Karpas-422 (cell line): Measurements from ENCODE around the gene TNFSF9. TPM values are rescaled to one million over a fixed set of nuclear protein-coding genes. Genes with fewer than 3 reads are reported as not detected.

ENCODE experiments used
- DNase-seq: peaks from one replicate; pipeline ENCODE4 v3.0.0-alpha.2; 2015
- H2AFZ ChIP-seq: fragments of 200-600 bp; sonication (generic); 2 replicates; pipeline ENCODE4 v1.6.1; 2014; ENCODE audit warnings: antibody characterized with exemption, low read length, mixed read lengths
- H3K27ac ChIP-seq: fragments of 200-600 bp; sonication (generic); 2 replicates; pipeline ENCODE4 v1.5.1; 2014; ENCODE audit warnings: mild to moderate bottlenecking, low read length, moderate library complexity
- H3K27me3 ChIP-seq: fragments of 200-600 bp; sonication (generic); 2 replicates; pipeline ENCODE4 v1.6.1; 2014; ENCODE audit warnings: low read length, mixed read lengths
- H3K36me3 ChIP-seq: fragments of 200-600 bp; sonication (generic); 2 replicates; pipeline ENCODE4 v1.6.1; 2014; ENCODE audit warnings: low read length, mixed read lengths; ENCODE audit not compliant: insufficient read depth
- H3K4me1 ChIP-seq: fragments of 200-600 bp; sonication (generic); 2 replicates; pipeline ENCODE4 v1.6.1; 2014; ENCODE audit warnings: mild to moderate bottlenecking, low read length, mixed read lengths
- H3K4me2 ChIP-seq: fragments of 200-600 bp; sonication (generic); 2 replicates; pipeline ENCODE4 v1.6.1; 2014; ENCODE audit warnings: low read length, low read depth, mild to moderate bottlenecking; ENCODE audit not compliant: poor library complexity, severe bottlenecking
- H3K4me3 ChIP-seq: fragments of 200-600 bp; sonication (generic); 2 replicates; pipeline ENCODE4 v1.5.1; 2014; ENCODE audit warnings: mild to moderate bottlenecking, antibody characterized with exemption, low read length, mixed read lengths
- H3K79me2 ChIP-seq: fragments of 200-600 bp; sonication (generic); 2 replicates; pipeline ENCODE4 v1.6.1; 2014; ENCODE audit warnings: mild to moderate bottlenecking, low read length, mixed read lengths
- H3K9ac ChIP-seq: fragments of 200-600 bp; sonication (generic); 2 replicates; pipeline ENCODE4 v1.6.0; 2014; ENCODE audit warnings: low read length
- H3K9me2 ChIP-seq: fragments of 200-600 bp; sonication (generic), shearing (Covaris generic); replicated peaks from 2 replicates; pipeline ENCODE4 v1.6.0; 2014; ENCODE audit warnings: mild to moderate bottlenecking, low read length, moderate library complexity; ENCODE audit not compliant: insufficient read depth
- H3K9me3 ChIP-seq: fragments of 300-700, 200-600 bp; sonication (generic); 2 replicates; pipeline ENCODE4 v1.6.1; 2014; ENCODE audit warnings: low read length, mixed read lengths
- H4K20me1 ChIP-seq: fragments of 200-600 bp; sonication (generic); 2 replicates; pipeline ENCODE4 v1.6.1; 2014; ENCODE audit warnings: mild to moderate bottlenecking, antibody characterized with exemption, low read length, low read depth; ENCODE audit not compliant: insufficient read depth
- total RNA-seq: library from RNA; depleted of rRNA; stranded (reverse); fragments of >200 nt; shearing (Covaris generic); gene quantifications from 2 replicates; pipeline ENCODE4 v1.2.3, GENCODE V29; 2014; ENCODE audit warnings: low replicate concordance; rRNA removed

Gene TNFSF9, protein sequence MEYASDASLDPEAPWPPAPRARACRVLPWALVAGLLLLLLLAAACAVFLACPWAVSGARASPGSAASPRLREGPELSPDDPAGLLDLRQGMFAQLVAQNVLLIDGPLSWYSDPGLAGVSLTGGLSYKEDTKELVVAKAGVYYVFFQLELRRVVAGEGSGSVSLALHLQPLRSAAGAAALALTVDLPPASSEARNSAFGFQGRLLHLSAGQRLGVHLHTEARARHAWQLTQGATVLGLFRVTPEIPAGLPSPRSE
- 10.3 and 14.5 TPM in 2 replicates for total RNA-seq

DNA sequence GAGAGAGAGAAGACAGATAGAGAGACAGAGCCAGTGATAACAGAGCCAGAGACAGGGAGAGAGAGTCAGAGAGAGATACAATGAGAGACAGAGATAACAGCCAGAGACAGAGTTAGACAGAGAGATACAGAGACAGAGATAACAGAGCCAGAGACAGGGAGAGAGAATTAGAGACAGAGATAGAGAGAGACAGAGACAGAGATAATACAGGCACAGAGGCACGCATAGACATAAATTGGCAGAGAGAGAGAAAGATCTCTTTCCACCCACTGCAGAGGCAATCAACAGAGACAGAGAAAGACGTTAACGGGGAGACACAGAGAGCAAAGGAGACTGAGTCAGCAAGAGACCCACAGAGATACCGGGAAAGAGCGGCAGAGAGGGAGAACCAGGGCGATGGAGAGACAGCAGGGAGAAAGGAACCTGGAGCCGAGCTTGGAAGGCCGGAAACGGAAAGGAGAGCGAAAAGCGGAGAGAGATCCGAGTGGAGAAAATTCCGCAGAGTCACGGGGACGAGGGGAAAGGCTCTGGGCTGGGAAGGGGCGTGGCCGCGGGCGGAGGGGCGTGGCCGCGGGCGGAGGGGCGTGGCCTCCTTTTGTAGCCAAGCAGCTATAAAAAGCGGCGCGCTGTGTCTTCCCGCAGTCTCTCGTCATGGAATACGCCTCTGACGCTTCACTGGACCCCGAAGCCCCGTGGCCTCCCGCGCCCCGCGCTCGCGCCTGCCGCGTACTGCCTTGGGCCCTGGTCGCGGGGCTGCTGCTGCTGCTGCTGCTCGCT lies at the start of gene TNFSF9:
Gene TNFSF9 (plus strand): TSS at position 641 of the 777 bp plus-strand sequence. CDS start 11 bp downstream, at position 652.
- Histone ChIP-seq H3K4me2 (peak within 1 kb of the TSS; percentile 78), H3K9me2 (no peaks in the 10 kb centered on the region), H3K4me1 (peaks cover 60% of the 10 kb centered on the region), H3K79me2 (no peaks in the 10 kb centered on the region), H3K9ac (peak within 1 kb of the TSS; percentile 78), H4K20me1 (no peaks in the 10 kb centered on the region), H3K36me3 (no peaks in the 10 kb centered on the region), H3K4me3 (peak within 1 kb of the TSS; percentile 73), H3K27ac (no peak within 1 kb of the TSS), H3K9me3 (no peaks in the 10 kb centered on the region), H3K27me3 (no peaks in the 10 kb centered on the region), H2AFZ (peak within 1 kb of the TSS; percentile 37; the same call in 1 of the 2 replicates)
- DNase-seq: peak; percentile 83

DNA sequence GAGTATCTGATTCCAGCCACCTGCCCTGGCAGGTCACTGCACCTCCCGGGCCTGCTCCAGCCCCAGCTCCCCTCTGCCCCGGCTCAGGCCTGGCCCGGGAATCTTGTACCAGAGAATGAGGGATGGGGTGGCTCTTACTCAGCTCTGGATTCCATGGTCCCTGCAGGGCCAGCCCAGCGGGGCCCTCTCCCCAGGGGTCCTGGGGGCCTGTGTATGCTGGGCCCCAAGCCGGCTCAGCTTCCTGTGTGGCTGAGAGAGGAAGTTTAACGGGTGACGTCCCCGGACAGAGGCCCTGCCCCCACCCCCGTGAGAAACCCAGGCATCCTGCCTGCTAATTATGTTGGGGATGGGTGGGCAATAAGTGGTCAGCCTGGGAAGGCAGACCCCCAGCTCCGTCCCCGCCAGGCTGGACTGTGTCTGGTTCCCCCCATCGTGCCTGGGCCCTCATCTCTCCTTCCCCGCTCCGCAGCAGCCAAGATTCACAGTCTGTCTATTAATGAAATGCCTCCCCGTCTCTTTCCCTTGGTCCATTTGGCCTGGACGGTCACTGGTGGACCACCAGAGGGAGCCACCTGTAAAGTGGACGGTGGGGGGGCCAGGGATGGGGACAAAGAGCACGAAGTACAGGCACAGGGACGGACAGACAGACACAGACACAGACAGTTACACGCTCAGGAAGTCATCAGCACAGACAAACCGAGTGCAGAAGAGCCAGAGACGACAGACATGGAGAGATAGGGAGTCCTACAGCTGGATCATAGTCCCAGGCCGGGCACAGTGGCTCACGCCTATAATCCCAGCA lies 49.1 kb upstream of the TNFSF9 start, which contains the start of gene DENND1C:
Gene DENND1C (minus strand): TSS at position 247 of the 802 bp plus-strand sequence. CDS start 92 bp downstream, at position 155.
- no peaks in the 10 kb centered on the region for H4K20me1 ChIP-seq
- H3K27ac ChIP-seq: peak within 1 kb of the TSS; percentile 73
- no peaks in the 10 kb centered on the region for H3K27me3 ChIP-seq
- no peaks in the 10 kb centered on the region for H3K9me3 ChIP-seq
- H2AFZ ChIP-seq: peak within 1 kb of the TSS; percentile 87
- H3K9me2 ChIP-seq: no peaks in the 10 kb centered on the region
- peaks cover 3% of the 10 kb centered on the region for H3K36me3 ChIP-seq
- H3K79me2 ChIP-seq: peaks cover 20% of the 10 kb centered on the region
- DNase-seq: peak; percentile 89
- peak within 1 kb of the TSS; percentile 82 for H3K4me2 ChIP-seq
- H3K9ac ChIP-seq: peak within 1 kb of the TSS; percentile 83
- H3K4me3 ChIP-seq: peak within 1 kb of the TSS; percentile 79
- peaks cover 18% of the 10 kb centered on the region for H3K4me1 ChIP-seq

DNA sequence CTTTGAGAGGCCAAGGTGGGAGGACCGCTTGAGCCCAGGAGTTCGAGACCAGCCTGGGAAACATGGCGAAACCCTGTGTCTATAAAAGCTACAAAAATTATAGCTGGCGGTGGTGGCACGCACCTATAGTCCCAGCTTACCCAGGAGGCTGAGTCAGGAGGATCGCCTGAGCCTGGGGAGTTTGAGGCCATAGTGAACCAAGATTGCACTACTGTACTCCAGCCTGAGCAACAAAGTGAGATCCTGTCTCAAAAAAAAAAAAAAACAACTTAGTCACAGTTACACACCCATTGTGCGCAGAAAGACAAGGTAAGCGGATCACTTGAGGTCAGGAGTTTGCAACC lies 48.5 kb upstream of the TNFSF9 start:
- Histone ChIP-seq H3K27me3 (no peaks in the 10 kb centered on the region), H3K4me1 (peaks cover 18% of the 10 kb centered on the region), H2AFZ (peak overlapping the region; percentile 87; the same call in 1 of the 2 replicates), H3K9me3 (no peaks in the 10 kb centered on the region), H3K4me3 (no peak overlapping the region; the same call in 1 of the 2 replicates), H3K27ac (no peak overlapping the region), H3K9ac (peak overlapping the region; percentile 83), H3K36me3 (no peaks in the 10 kb centered on the region), H4K20me1 (no peaks in the 10 kb centered on the region), H3K9me2 (no peaks in the 10 kb centered on the region), H3K4me2 (peak overlapping the region; percentile 82), H3K79me2 (peaks cover 20% of the 10 kb centered on the region)
- no peak for DNase-seq

DNA sequence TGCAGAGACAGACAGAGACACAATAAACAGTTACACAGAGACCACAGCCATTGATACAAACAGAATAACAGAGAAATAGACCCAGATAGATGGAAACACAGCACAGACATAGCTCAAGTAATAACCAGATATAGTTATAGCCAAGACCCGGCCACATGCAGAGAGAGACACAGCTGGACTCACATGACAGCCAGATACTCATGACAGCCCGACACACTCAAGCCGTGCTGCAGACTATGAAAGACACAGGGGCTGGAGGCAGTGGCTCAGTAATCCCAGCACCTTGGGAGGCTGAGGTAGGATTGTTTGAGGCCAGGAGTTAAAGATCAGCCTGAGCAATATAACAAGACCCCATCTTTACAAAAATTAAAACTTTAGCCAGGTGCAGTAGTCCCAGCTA lies 47.6 kb upstream of the TNFSF9 start:
- no peak overlapping the region for H3K4me3 ChIP-seq
- H3K27ac ChIP-seq: no peak overlapping the region
- no peaks in the 10 kb centered on the region for H3K36me3 ChIP-seq
- no peaks in the 10 kb centered on the region for H3K9me2 ChIP-seq
- no peak overlapping the region for H2AFZ ChIP-seq
- H3K79me2 ChIP-seq: peaks cover 20% of the 10 kb centered on the region
- H3K4me1 ChIP-seq: peaks cover 18% of the 10 kb centered on the region
- no peak for DNase-seq
- no peaks in the 10 kb centered on the region for H4K20me1 ChIP-seq
- H3K27me3 ChIP-seq: no peaks in the 10 kb centered on the region
- no peak overlapping the region for H3K4me2 ChIP-seq
- no peak overlapping the region for H3K9ac ChIP-seq
- no peaks in the 10 kb centered on the region for H3K9me3 ChIP-seq

DNA sequence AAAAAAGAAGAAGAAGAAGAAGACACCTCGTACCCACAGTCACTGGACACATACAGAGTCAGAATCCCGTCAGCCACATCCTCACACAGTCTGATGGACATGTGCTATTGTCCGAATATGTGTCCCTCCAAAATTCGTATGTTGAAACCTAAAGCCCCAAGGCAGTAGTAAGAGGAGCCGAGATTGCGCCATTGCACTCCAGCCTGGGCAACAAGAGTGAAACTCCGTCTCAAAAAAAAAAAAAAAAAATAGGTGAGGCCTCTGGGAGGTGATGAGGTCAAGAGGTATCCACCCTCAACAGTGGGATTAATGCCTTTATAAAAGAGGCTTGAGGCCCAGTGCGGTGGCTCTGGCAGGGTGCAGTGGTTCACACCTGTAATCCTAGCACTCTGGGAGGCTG lies 46.6 kb upstream of the TNFSF9 start:
- peaks cover 19% of the 10 kb centered on the region for H3K79me2 ChIP-seq
- no peaks in the 10 kb centered on the region for H3K36me3 ChIP-seq
- no peak overlapping the region for H3K4me3 ChIP-seq
- no peak overlapping the region for H2AFZ ChIP-seq
- no peaks in the 10 kb centered on the region for H3K9me2 ChIP-seq
- no peaks in the 10 kb centered on the region for H4K20me1 ChIP-seq
- no peak overlapping the region for H3K4me2 ChIP-seq
- H3K4me1 ChIP-seq: peaks cover 20% of the 10 kb centered on the region
- H3K9ac ChIP-seq: no peak overlapping the region
- no peaks in the 10 kb centered on the region for H3K27me3 ChIP-seq
- H3K9me3 ChIP-seq: no peaks in the 10 kb centered on the region
- H3K27ac ChIP-seq: no peak overlapping the region
- no peak for DNase-seq

DNA sequence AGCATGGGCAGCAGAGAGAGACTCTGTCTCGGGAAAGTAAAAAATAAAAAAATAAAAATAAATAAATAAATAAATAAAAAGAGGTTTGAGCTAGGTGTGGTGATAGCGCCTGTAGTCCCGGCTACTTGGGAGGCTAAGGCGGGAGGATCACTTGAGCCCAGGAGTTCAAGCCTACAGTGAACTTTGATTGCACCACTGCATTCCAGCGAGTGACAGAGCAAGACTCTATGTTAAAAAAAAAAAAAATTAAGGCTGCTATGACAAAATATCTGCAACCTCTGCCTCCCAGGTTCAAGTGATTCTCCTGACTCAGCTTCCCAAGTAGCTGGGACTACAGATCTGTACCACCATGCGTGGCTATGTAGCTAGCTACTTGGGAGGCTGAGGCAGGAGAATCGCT lies 46.0 kb upstream of the TNFSF9 start:
- Histone ChIP-seq H3K36me3 (no peaks in the 10 kb centered on the region), H3K4me2 (no peak overlapping the region), H3K9me2 (no peaks in the 10 kb centered on the region), H3K27ac (no peak overlapping the region), H3K4me1 (peaks cover 26% of the 10 kb centered on the region), H3K9me3 (no peaks in the 10 kb centered on the region), H3K9ac (no peak overlapping the region), H2AFZ (no peak overlapping the region), H3K79me2 (peaks cover 14% of the 10 kb centered on the region), H4K20me1 (no peaks in the 10 kb centered on the region), H3K4me3 (no peak overlapping the region), H3K27me3 (no peaks in the 10 kb centered on the region)
- DNase-seq: no peak

DNA sequence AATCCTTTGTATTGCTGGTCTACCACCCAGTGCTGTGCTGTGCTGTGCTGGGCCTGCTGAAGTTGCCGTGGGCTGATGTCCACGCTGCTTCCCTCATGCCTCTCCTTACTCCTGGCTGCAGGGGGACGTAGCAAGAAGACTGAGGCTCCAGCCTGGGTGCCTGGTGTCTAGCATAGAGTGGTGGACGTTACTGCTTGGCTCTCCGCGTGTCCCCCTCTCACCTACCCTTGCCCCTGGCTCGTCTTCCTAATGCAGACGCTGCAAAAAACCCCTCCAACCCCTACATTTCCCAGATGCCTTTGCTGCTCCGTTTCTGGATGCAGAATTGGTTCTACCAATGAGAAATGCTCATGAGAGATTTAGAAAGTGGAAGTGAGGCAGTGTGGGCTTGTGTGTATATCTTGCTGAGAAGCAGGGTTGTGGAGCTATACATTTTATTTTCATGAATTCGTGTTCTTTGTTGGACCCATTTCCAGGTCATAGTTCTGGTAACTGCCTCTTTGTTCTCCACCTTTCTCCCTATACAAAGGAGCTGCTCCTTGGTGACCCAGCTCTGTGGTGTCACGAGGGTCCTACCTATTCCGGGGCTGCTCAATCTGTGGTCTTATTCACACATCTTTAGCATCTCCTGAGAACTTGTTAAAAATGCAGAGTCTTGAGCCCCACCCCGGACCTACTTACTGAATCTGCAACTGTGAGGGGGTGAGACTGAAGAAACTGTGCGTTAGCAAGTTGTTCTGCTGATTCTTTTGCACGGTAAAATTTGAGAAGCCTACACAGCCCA lies 41.4 kb upstream of the TNFSF9 start:
- Histone ChIP-seq H3K4me2 (peak overlapping the region; percentile 83), H2AFZ (peak overlapping the region; percentile 92), H3K36me3 (no peaks in the 10 kb centered on the region), H3K4me1 (peaks cover 13% of the 10 kb centered on the region), H3K79me2 (no peaks in the 10 kb centered on the region), H3K9me3 (no peaks in the 10 kb centered on the region), H3K9me2 (no peaks in the 10 kb centered on the region), H3K4me3 (peak overlapping the region; percentile 70), H3K27ac (peak overlapping the region; percentile 52), H3K9ac (peak overlapping the region; percentile 76), H4K20me1 (no peaks in the 10 kb centered on the region), H3K27me3 (no peaks in the 10 kb centered on the region)
- DNase-seq: peak; percentile 90
